Lower lobe of right lung (tissue), 2 donors: ENCODE data around the gene SLC2A11. TPM values are rescaled to one million over a fixed set of nuclear protein-coding genes. Genes with fewer than 3 reads are reported as not detected.
"Not testable (repeated sequence)": the region's sequence is repeated elsewhere in the genome, so short reads cannot be mapped to it uniquely, and the experiment has no call there.

Source experiments
- ATAC-seq, 2 donors: fragments of 200-7000 bp; cut with Tn5 transposase; one replicate each; pipeline ENCODE4 v1.9.1; 2020 to 2022; ENCODE audit warnings: mild to moderate bottlenecking in 2 of 2, moderate library complexity in 2 of 2
- DNase-seq: peaks from one replicate; pipeline ENCODE4 v3.0.0-alpha.2; 2020
- H3K27ac ChIP-seq: fragments of 200-600 bp; one replicate; pipeline ENCODE4 v1.8.0; 2022
- H3K27me3 ChIP-seq: fragments of 200-600 bp; one replicate; pipeline ENCODE4 v1.8.0; 2022; ENCODE audit warnings: low read depth
- H3K36me3 ChIP-seq: fragments of 200-600 bp; one replicate; pipeline ENCODE4 v1.8.0; 2022; ENCODE audit warnings: mild to moderate bottlenecking
- H3K4me1 ChIP-seq: fragments of 200-600 bp; one replicate; pipeline ENCODE4 v1.8.0; 2022
- H3K4me3 ChIP-seq: fragments of 200-600 bp; one replicate; pipeline ENCODE4 v1.8.0; 2022; ENCODE audit warnings: mild to moderate bottlenecking
- H3K9me3 ChIP-seq: fragments of 200-600 bp; one replicate; pipeline ENCODE4 v1.8.0; 2022
- intact Hi-C: fragments of 100-400 bp; cut with DNase I; formaldehyde crosslinking; loops from one replicate; pipeline ENCODE4 v1.11.0; 2022
- total RNA-seq: library from RNA; stranded (reverse); fragmentation: NEBNext Ultra II Directional; extraction: Animal tissue kit (Norgen Biotek cat#: 25700); gene quantifications from one replicate; pipeline ENCODE4 v1.2.1, GENCODE V29; 2021
- TF ChIP-seq, protein P1 (sequence below): fragments of 200-600 bp; IDR thresholded peaks from one replicate; pipeline ENCODE4 v1.8.0; 2022; ENCODE audit warnings: antibody characterized with exemption, mild to moderate bottlenecking
- donor health status: DM: no; HTN: yes; CAD: no; lungs with severe emphysema.

The SLC2A11 gene
- total RNA-seq, 1 donor from 2014 or later: 12.7 TPM

DNA sequence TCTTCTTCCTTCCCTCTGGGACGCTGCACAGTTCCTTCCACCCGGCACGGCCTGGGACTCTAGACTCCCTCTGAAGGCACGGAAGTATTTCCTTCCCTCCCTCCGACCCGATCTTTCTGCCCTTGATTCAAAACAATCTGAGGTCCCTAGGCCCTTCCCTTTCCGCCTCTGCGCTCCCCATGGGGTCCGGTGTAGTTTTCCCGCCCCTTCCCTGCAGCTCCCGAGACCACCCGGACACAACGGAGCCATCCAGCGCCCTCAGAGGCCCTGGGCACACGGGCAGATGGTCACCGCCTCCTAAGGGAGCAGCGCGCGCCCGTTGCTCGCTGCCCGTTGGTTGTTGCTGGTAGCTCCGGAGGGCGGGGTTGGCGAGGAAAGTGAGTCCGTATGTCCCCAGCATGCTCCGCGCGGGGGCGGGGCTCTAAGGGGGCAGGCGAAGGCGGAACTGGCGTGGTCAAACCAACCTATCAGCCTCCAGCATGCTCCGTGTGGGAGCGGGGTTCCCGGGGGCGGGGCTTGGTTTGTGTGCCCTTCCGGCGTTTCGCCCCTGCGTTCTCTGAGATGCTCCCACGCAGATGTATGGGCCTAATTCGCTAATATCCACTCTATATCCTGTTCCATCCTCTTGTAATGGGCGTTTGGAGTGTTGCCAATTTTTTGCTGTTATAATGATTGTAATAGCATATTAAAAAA, 56.1 kb downstream of the SLC2A11 start:
- no peaks in the 10 kb centered on the region for H3K36me3 ChIP-seq
- no peaks in the 10 kb centered on the region for H3K27me3 ChIP-seq
- H3K27ac ChIP-seq: peak overlapping the region; percentile 88
- DNase-seq (peak; percentile 100), ATAC-seq (peak; percentile 99 to 100)
- H3K4me1 ChIP-seq: peaks cover 6% of the 10 kb centered on the region
- H3K9me3 ChIP-seq: no peaks in the 10 kb centered on the region
- intact Hi-C loops: no loop called here
- TF ChIP-seq, protein P1, sequence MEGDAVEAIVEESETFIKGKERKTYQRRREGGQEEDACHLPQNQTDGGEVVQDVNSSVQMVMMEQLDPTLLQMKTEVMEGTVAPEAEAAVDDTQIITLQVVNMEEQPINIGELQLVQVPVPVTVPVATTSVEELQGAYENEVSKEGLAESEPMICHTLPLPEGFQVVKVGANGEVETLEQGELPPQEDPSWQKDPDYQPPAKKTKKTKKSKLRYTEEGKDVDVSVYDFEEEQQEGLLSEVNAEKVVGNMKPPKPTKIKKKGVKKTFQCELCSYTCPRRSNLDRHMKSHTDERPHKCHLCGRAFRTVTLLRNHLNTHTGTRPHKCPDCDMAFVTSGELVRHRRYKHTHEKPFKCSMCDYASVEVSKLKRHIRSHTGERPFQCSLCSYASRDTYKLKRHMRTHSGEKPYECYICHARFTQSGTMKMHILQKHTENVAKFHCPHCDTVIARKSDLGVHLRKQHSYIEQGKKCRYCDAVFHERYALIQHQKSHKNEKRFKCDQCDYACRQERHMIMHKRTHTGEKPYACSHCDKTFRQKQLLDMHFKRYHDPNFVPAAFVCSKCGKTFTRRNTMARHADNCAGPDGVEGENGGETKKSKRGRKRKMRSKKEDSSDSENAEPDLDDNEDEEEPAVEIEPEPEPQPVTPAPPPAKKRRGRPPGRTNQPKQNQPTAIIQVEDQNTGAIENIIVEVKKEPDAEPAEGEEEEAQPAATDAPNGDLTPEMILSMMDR: no peak
- peak overlapping the region; percentile 64 for H3K4me3 ChIP-seq

GRCh38 chr22:23915290-23915689, 57.6 kb downstream of the SLC2A11 start:
- H3K27ac ChIP-seq: no peak overlapping the region
- H3K4me3 ChIP-seq: no peak overlapping the region
- DNase-seq (no peak), ATAC-seq (no peak)
- H3K4me1 ChIP-seq: peaks cover 6% of the 10 kb centered on the region
- H3K27me3 ChIP-seq: no peaks in the 10 kb centered on the region
- intact Hi-C loops: no loop called here
- no peaks in the 10 kb centered on the region for H3K9me3 ChIP-seq
- TF ChIP-seq, protein P1: no peak
- H3K36me3 ChIP-seq: no peaks in the 10 kb centered on the region

DNA sequence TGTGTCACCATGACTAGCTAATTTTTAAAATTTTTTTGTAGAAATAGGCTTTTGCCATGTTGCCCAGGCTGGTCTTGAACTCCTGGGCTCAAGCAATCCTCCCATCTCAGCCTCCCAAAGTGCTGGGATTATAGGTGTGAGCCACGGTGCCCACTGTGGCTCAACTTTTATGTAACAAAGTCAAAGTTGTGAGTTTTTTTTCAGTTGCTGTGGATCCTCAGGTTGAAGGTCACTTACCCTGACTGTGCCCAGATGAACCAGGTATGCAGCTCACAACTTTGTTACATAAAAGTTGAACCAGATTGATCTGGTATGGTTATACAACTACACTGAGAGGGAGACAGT, 62.6 kb downstream of the SLC2A11 start:
- not testable (repeated sequence) for H3K36me3 ChIP-seq, H3K4me1 ChIP-seq, H3K27ac ChIP-seq, DNase-seq, ATAC-seq, H3K9me3 ChIP-seq, H3K27me3 ChIP-seq, H3K4me3 ChIP-seq
- intact Hi-C loops: loop anchor here (10.0 kb wide), 1 partner anchor 55 kb away; the partner anchor contains the start of gene DDT

DNA sequence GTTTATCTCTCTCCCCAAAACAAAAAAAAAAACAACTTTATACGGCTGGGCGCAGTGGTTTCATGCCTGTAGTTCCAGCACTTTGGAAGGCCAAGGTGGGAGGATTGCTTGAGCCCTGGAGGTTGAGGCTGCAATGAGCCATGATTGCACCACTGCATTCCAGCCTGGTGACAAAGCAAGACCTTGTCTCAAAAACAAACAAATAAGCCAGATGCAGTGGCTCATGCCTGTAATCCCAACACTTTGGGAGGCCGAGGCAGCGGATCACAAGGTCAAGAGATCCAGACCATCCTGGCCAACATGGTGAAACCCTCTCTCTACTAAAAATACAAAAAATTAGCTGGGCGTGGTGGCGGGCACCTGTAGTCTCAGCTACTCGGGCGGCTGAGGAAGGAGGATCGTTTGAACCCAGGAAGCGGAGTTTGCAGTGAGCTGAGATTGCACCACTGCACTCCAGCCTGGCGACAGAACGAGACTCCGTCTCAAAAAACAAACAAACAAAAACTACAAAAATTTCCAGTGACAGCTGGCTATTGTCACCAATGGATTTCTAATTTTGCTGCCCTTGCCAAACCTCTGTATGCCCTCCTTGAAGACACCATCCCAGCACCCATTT, 64.0 kb downstream of the SLC2A11 start:
- DNase-seq, H3K27me3 ChIP-seq, H3K27ac ChIP-seq: not testable (repeated sequence)

GRCh38 chr22:23922921-23923320, 65.2 kb downstream of the SLC2A11 start:
- TF ChIP-seq, protein P1: no peak
- ATAC-seq (no peak), DNase-seq (no peak)
- intact Hi-C loops: loop anchor here (10.0 kb wide), 1 partner anchor 52 kb away; the partner anchor contains the start of gene DDT
- no peaks in the 10 kb centered on the region for H3K9me3 ChIP-seq
- no peaks in the 10 kb centered on the region for H3K4me1 ChIP-seq
- peaks cover 15% of the 10 kb centered on the region for H3K36me3 ChIP-seq
- no peaks in the 10 kb centered on the region for H3K27me3 ChIP-seq
- no peak overlapping the region for H3K4me3 ChIP-seq
- H3K27ac ChIP-seq: no peak overlapping the region

More for the DNA sequence above, 64.0 kb downstream of the SLC2A11 start:
- not testable (repeated sequence) for ATAC-seq, H3K4me1 ChIP-seq, H3K9me3 ChIP-seq, H3K4me3 ChIP-seq
- H3K36me3 ChIP-seq: peaks cover 15% of the 10 kb centered on the region
- intact Hi-C loops: loop anchor here (10.0 kb wide), 1 partner anchor 53 kb away; the partner anchor contains the start of gene DDT

DNA sequence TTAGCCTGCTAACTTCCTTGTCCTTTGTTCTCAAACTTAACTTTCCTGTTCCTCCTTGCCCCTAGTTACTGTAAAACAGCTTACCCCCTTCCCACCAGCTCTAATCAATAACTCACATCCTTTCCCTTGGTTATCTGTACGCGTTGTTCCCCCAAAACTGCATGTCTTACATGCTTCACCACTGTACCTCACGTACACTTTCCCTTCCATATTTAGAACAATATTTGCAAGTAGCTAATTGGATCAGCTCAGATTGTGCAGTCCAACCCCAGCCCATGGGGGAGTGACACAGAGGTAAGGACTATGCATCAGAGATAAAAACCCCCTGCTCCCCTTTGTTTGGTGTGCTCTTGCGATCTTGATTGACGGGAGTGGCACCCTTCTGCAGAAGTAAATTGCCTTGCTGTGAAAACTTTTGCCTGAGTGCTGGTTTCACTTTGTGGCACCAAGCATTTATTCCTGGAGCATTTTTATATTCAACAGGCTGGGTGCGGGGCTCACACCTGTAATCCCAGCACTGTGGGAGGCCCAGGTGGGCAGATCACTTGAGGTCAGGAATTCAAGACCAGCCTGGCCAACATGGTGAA, 67.4 kb downstream of the SLC2A11 start:
- no peak for DNase-seq
- Histone ChIP-seq H3K4me3 (no peak overlapping the region), H3K27ac (no peak overlapping the region), H3K4me1 (no peaks in the 10 kb centered on the region), H3K36me3 (peaks cover 23% of the 10 kb centered on the region), H3K27me3 (no peaks in the 10 kb centered on the region), H3K9me3 (no peaks in the 10 kb centered on the region)
- TF ChIP-seq, protein P1: no peak
- intact Hi-C loops: loop anchor here (10.0 kb wide), 1 partner anchor 50 kb away; the partner anchor contains the start of gene DDT
- ATAC-seq: no peak
